ENCODE data around the gene ACBD4.

Gene ACBD4

GRCh38 chr17:45135192-45135977 lies at the start of gene ACBD4:
TSS of gene ACBD4 (plus strand) at chr17:45135687. CDS start at chr17:45136145, 458 bp downstream.
- peak; percentile 93 for DNase-seq (ENCODE audit: low read depth, low spot score)

GRCh38 chr17:45086391-45086790 lies 49.1 kb upstream of the ACBD4 start:
- no peak for DNase-seq (ENCODE audit: low read depth, low spot score)

- DNase-seq (ENCODE audit: low read depth, low spot score) = no peak
These were observed 48.5 kb upstream of the ACBD4 start for GRCh38 chr17:45086865-45087503.

- no peak for DNase-seq (ENCODE audit: low read depth, low spot score)
These were observed 47.9 kb upstream of the ACBD4 start for GRCh38 chr17:45087504-45087975.

GRCh38 chr17:45087978-45088377 lies 47.5 kb upstream of the ACBD4 start:
- DNase-seq (ENCODE audit: low read depth, low spot score) = no peak

- DNase-seq (ENCODE audit: low read depth, low spot score) = no peak
These were observed 46.7 kb upstream of the ACBD4 start for GRCh38 chr17:45088741-45089140.

GRCh38 chr17:45090711-45091110 lies 44.8 kb upstream of the ACBD4 start:
- DNase-seq (ENCODE audit: low read depth, low spot score) = no peak

- no peak for DNase-seq (ENCODE audit: low read depth, low spot score)
These were observed 43.6 kb upstream of the ACBD4 start for GRCh38 chr17:45091778-45092425.

GRCh38 chr17:45092911-45093430 lies 42.5 kb upstream of the ACBD4 start:
- DNase-seq (ENCODE audit: low read depth, low spot score) = no peak

GRCh38 chr17:45093444-45094110 lies 41.9 kb upstream of the ACBD4 start:
- DNase-seq (ENCODE audit: low read depth, low spot score) = no peak

GRCh38 chr17:45096141-45096540 lies 39.3 kb upstream of the ACBD4 start:
- DNase-seq (ENCODE audit: low read depth, low spot score) = no peak

- DNase-seq (ENCODE audit: low read depth, low spot score) = no peak
These were observed 38.6 kb upstream of the ACBD4 start for GRCh38 chr17:45096926-45097325.

- DNase-seq (ENCODE audit: low read depth, low spot score) = no peak
These were observed 37.2 kb upstream of the ACBD4 start for GRCh38 chr17:45098081-45098868.

GRCh38 chr17:45098869-45099616 lies 36.4 kb upstream of the ACBD4 start:
- peak; percentile 50 for DNase-seq (ENCODE audit: low read depth, low spot score)

- no peak for DNase-seq (ENCODE audit: low read depth, low spot score)
These were observed 34.0 kb upstream of the ACBD4 start for GRCh38 chr17:45101546-45101882.

- DNase-seq (ENCODE audit: low read depth, low spot score) = no peak
These were observed 33.3 kb upstream of the ACBD4 start for GRCh38 chr17:45101883-45102811.

- DNase-seq (ENCODE audit: low read depth, low spot score) = no peak
These were observed 32.6 kb upstream of the ACBD4 start for GRCh38 chr17:45102856-45103255.

- DNase-seq (ENCODE audit: low read depth, low spot score) = no peak
These were observed 32.2 kb upstream of the ACBD4 start for GRCh38 chr17:45103269-45103795.

GRCh38 chr17:45104029-45104428 lies 31.5 kb upstream of the ACBD4 start:
- DNase-seq (ENCODE audit: low read depth, low spot score) = no peak

Data from activated naive CD8-positive, alpha-beta T cell treated with anti-CD3 and anti-CD28 coated beads, Interleukin-2, amount 50 U/mL, for 16 hours (primary cell).